NT2/D1 (cell line): Measurements from ENCODE around the gene NBPF9.
"Not testable (repeated sequence)": the region's sequence is repeated elsewhere in the genome, so short reads cannot be mapped to it uniquely, and the experiment has no call there.

Source experiments
- YY1 ChIP-seq: IDR thresholded peaks from 2 replicates; pipeline ENCODE4 v1.6.1; 2011; ENCODE audit not compliant: insufficient read length, insufficient read depth
- ZNF274 ChIP-seq: IDR thresholded peaks from 2 replicates; pipeline ENCODE4 v1.6.1; 2011; ENCODE audit warnings: mild to moderate bottlenecking, low read depth, low read length

GRCh38 chr1:149123948-149124926, 20.9 kb upstream of the NBPF9 start:
- TF ChIP-seq ZNF274, YY1: not testable (repeated sequence)
